Vagina (tissue), 2 donors: Measurements from ENCODE around the gene DPP6.

Experiments
- CTCF ChIP-seq, 3 experiments: fragments of 450-650 bp in 2 of 3; fragments of 200-600 bp in 1 of 3; sonication (generic) in 1 of 3; IDR thresholded peaks; one replicate each; pipeline ENCODE4 v1.5.1; 2017 to 2019; ENCODE audit warnings: antibody characterized with exemption in 3 of 3, mild to moderate bottlenecking in 2 of 3, moderate library complexity in 2 of 3
- POLR2A ChIP-seq, 2 donors: fragments of 450-650 bp; IDR thresholded peaks; one replicate each; pipeline ENCODE4 v1.6.1; 2017; ENCODE audit warnings: antibody characterized with exemption in 2 of 2, mild to moderate bottlenecking in 2 of 2, moderate library complexity in 2 of 2
- POLR2AphosphoS5 ChIP-seq, 2 donors: sonication (generic); formaldehyde crosslinking; IDR thresholded peaks; one replicate each; pipeline ENCODE4 v1.9.0; 2017; ENCODE audit warnings: antibody characterized with exemption in 2 of 2, mild to moderate bottlenecking in 2 of 2, low read depth in 1 of 2; ENCODE audit not compliant: insufficient read depth in 1 of 2

GRCh38 chr7:154373956-154374355 lies 321.8 kb downstream of the DPP6 start:
- TF ChIP-seq CTCF (IDR thresholded peaks at IDR 0.05) (no peak), POLR2A (IDR thresholded peaks at IDR 0.05) (no peak), POLR2AphosphoS5 (IDR thresholded peaks at IDR 0.05; ENCODE audit: insufficient read depth in 1 of 2, low read depth in 1 of 2) (no peak)
